HG03432 (cell line): ENCODE measurements around the gene ERBIN.

ENCODE experiments used
- ATAC-seq: cut with Tn5 transposase; IDR thresholded peaks from one replicate; pipeline ENCODE4 v1.9.1; 2021; ENCODE audit warnings: mild to moderate bottlenecking, moderate library complexity; ENCODE audit not compliant: unreplicated experiment

Gene ERBIN

GRCh38 chr5:66089384-66089783, 163.0 kb downstream of the ERBIN start:
- ATAC-seq = no peak

GRCh38 chr5:66100851-66101250, 174.5 kb downstream of the ERBIN start:
- no peak for ATAC-seq

DNA sequence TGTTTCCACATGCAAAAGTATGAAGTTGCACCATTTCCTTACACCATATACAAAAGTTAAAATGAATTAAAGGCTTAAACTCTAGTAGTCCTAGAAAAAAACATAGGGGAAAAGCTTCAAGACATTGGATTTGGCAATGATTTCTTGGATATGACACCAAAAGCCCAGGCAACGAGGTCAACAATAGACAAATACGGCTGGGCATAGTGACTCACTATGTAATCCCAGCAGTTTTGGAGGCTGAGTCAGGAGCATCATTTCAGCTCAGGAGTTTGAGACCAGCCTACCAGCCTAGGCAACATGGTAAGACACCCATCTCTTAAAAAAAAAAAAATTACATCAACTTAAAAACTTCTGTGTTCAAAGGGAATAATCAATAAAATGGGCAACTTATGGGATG, 186.8 kb downstream of the ERBIN start:
- ATAC-seq = no peak

DNA sequence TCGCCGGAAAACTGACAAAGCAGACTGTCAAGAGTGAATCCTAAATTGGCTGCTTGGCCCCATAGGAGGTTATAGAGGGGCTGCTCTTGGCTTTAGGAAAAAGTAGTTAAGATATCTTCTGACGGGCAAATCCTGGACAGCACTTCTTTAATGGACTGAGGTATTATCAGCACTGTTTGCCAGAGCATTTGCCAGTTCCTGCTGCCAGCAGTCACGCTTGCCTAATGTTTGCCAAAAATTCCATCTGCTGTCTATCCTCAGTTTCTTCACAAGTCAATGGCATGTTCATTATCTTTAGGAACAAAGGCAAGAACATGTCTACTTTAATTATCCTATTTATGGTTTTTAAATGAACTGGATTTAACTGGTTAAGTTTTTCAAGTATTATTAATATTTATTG, 191.9 kb downstream of the ERBIN start:
- no peak for ATAC-seq

DNA sequence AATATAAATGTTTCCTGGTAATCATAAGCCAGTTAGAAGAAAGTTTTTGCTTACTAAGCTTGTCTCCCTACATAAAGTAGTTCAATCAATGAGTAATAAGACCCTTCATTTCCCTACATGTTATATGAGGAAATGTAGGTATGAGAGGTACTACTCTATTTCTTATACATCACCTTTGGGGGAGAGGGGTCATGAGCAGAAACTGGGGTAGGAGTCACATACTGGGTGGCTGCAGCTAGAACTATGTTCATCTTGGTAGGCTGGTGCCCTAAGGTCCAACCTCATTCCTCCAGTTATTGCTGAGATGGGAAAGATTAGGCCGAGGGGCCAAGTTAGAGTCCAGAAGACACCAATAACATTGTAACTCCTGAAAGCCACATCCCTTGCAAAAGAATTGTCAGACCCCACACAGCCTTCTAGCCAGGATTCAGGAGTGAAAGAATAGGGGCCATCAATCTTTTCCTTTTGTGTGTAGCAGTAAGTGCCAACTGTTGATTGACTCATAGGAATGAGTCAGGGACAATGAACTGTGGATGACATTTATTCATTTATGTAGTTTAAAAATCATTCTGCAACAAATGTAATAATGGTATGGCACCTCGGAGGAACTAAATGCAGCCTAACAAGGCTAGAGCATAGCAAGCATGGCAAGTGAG, 196.1 kb downstream of the ERBIN start:
- no peak for ATAC-seq

GRCh38 chr5:66129144-66129543, 202.8 kb downstream of the ERBIN start:
- ATAC-seq = no peak

GRCh38 chr5:66130493-66130892, 204.1 kb downstream of the ERBIN start:
- ATAC-seq = no peak
